Upper lobe of left lung (tissue), 4 donors: ENCODE results near the gene MT1E.

ENCODE experiments used
- CTCF ChIP-seq, 6 experiments: fragments of 450-650 bp in 4 of 6; fragments of 200-600 bp in 2 of 6; sonication (generic) in 2 of 6; IDR thresholded peaks; one replicate each; pipeline ENCODE4 v1.5.1; 2016 to 2019; ENCODE audit warnings: antibody characterized with exemption in 6 of 6
- POLR2A ChIP-seq, 4 donors: fragments of 450-650 bp; IDR thresholded peaks; one replicate each; pipeline ENCODE4 v1.5.1; 2016 to 2017; ENCODE audit warnings: antibody characterized with exemption in 4 of 4, mild to moderate bottlenecking in 2 of 4

- TF ChIP-seq CTCF (IDR thresholded peaks at IDR 0.05), result no peak
- no peak for TF ChIP-seq POLR2A (IDR thresholded peaks at IDR 0.05)
Measured at GRCh38 chr16:56658327-56658875, 32.8 kb downstream of the MT1E start.
